GM21717 (cell line): Measurements from ENCODE around the gene POLR3C.
"Not testable (repeated sequence)": the region's sequence is repeated elsewhere in the genome, so short reads cannot be mapped to it uniquely, and the experiment has no call there.

ENCODE experiments used
- ATAC-seq: cut with Tn5 transposase; IDR thresholded peaks from one replicate; pipeline ENCODE4 v1.9.1; 2021; ENCODE audit warnings: mild to moderate bottlenecking, moderate library complexity; ENCODE audit not compliant: unreplicated experiment

POLR3C gene, protein sequence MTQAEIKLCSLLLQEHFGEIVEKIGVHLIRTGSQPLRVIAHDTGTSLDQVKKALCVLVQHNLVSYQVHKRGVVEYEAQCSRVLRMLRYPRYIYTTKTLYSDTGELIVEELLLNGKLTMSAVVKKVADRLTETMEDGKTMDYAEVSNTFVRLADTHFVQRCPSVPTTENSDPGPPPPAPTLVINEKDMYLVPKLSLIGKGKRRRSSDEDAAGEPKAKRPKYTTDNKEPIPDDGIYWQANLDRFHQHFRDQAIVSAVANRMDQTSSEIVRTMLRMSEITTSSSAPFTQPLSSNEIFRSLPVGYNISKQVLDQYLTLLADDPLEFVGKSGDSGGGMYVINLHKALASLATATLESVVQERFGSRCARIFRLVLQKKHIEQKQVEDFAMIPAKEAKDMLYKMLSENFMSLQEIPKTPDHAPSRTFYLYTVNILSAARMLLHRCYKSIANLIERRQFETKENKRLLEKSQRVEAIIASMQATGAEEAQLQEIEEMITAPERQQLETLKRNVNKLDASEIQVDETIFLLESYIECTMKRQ

DNA sequence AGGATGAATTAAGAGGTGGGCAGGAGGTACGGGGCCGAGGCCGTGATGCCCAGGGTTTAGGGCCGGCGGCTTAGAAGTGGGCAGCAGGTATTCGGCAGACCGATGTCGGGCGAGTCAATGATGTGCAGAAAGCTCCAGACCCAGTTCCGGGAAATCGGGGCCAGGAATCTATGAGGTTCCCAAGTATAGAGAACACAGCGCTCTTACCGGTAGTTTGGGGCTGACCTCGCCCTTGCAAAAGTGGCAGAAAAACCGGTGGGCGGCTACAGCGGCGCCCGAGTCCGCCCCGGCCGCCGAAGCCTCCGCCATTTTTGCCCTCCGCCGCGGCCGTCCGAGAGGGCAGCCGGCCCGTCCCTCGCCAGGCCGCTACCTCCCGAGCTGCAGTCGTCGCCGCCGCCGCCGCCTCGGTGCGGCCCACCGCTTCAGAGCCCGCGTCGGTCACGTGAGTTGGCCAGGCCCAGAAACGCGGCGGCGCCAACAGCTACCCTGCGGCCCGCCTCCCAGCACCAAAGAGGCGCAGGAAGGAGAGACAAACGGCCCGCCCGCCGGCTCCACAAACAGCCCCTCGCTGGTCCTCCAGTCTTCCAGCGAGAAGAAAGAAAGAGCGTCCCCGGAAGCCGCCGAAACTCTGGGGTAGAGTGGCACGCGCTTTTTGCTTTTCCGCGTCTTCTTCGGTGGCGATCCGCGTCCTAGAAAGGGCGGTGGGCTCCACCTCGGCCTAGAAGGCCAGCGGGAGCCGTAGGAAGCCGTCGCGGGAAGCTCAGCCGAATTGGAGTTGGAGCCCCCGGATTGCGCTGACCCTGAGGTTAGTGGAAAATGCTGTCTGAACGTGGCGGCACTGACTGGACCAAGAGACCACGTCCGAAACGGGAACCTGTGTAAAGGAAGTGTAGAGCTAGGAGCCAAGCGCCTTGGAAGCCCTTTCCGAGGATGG lies at the start of gene POLR3C, which contains the start of gene RNF115:
POLR3C (plus strand) TSS at position 636 of the 934 bp plus-strand sequence. CDS start 1,577 bp downstream, outside the sequence.
RNF115 (minus strand) TSS at position 531 of the 934 bp plus-strand sequence; CDS start at position 309, 222 bp downstream.
- ATAC-seq, result peak; percentile 78

DNA sequence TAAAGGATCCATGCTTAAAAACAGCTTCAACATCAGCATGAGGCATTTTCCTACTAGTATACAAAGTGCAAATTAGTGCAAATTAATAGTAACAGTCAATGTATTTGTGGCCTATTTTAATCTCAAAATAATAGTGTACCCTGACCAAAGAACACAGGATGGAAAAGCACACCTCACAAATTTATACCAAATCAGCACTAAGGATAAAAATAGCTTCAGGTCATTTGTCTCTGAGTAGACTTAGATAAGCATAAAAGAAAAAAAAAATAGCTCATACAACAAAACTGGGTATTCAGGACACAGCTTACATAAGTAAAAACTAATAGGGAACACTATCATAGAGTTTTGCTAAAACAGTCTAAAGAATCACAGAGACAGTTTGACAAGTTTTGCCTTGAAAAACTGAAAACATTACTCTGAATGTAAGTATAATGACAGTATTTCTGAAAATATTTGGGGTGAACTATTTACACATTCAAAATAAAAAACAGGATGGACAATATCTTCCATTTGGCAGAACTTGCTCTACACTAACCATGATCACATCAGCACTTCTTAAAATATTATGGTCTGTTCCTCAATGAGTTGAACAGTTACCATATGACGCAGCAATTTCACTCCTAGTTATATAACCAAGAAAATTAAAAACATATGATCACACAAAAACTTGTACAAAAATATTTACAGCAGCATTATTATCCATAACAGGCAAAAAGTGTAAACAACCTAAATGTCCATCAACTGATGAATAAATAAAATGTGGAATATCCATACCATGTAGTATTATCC lies 46.4 kb upstream of the POLR3C start:
- ATAC-seq, result no peak

- no peak for ATAC-seq
These were observed 45.9 kb upstream of the POLR3C start for GRCh38 chr1:145778146-145778540.

DNA sequence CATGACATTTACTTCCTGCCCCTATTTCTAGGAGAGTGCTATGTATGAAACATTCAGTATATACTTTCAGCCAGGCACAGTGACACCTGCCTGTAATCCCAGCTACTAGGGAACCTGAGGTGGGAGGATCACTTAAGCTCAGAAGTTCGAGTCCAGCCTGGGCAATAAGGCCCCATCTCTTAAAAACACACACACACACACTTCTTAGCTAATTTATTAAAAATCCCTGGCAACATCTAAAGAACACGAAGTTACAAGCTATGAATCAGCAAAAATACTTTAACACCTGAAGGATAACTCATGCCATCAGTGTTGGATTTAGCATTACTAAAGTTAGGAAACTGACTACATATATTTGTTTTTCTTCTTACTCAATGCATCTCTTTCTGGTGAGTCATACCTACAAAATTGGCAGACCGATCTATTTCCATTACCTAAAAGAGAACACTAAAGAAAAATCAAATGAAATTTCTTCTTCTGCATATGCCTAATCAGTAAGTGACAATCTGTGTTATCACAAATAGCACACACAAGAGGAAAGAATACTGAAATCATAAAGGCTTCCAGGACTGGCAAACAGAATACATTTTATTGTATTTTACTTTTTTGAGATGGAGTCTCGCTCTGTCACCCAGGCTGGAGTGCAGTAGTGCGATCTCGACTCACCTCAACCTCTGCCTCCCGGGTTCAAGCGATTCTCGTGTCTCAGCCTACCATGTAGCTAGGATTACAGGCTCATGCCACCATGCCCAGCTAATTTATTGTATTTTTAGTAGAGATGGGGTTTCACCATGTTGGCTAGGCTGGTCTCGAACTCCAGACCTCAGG lies 41.5 kb upstream of the POLR3C start:
- no peak for ATAC-seq

- ATAC-seq, result no peak
These were observed 39.6 kb upstream of the POLR3C start for GRCh38 chr1:145784409-145784808.

- no peak for ATAC-seq
These were observed 38.5 kb upstream of the POLR3C start for GRCh38 chr1:145785547-145785946.

DNA sequence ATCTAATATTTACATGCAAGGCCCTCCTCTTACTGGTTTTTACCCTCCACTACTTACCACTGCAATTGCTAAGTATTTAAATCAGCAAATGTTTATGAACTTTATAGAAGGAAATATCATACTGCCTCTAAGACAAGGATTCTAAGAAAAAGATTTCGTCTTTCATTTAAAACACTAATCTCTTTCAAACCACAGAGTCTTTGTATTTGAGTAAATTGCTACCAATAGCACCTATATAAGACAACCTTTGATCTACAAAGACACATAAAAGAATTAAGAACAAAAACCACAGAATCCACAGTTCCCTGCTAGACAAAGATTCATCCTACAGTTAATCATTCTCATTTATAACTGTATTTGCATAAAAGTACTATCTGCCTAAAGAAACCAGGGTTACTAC lies 37.7 kb upstream of the POLR3C start:
- no peak for ATAC-seq

DNA sequence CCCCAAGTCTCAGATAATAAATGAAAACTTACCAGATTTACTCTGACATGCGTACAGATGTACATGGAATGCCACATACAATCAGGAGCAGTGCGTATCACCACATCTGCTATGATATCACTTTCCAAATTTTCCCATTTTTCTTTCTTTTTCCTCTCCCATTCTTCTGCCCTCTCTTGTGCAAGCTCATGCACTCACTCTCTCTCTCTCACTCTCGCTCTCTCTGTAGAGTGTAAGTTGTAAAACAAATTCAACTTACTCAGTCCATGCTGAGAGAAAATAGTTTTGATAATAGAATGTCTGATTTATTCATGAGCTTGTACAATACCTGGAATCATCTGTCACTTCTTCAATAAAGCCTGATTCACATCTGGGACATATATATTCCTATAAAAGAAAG lies 35.4 kb upstream of the POLR3C start:
- no peak for ATAC-seq

DNA sequence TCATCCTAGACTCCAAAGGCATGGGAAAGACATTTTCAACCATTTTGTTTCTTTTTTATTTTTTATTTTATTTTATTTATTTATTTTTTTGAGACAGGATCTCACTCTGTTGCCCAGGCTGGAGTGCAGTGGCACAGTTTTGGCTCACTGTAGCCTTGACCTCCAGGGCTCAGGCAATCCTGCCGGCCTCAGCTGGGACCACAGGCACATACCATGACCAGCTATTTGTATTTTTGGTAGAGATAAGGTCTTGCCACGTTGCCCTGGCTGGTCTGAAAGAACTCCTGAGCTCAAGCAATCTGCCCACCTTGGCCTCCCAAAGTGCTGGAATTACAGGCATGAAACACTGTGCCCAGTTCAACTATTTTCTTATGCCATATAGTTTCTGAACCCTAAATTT lies 32.1 kb upstream of the POLR3C start:
- ATAC-seq, result not testable (repeated sequence)

DNA sequence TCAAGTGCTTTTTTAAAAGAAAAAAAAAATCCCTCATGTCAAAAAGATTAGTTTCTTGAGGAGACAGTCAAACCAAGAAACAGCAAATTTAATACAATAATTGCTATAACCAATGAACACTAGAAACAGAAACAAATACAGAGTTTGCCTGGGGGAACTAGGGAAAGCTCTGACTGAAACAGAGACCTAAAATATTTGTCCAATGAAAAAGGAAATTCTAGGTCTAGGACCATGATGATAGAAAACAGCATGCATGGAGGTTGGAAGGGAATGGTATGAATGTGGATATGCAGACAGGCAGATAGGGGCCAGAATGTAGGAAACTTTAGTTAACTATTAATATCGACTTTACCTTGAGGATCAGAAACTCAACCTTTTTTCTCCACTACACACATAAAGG lies 31.5 kb upstream of the POLR3C start:
- ATAC-seq, result no peak

GRCh38 chr1:145795257-145795881 lies 28.6 kb upstream of the POLR3C start:
- no peak for ATAC-seq

GRCh38 chr1:145796753-145797152 lies 27.2 kb upstream of the POLR3C start:
- no peak for ATAC-seq

DNA sequence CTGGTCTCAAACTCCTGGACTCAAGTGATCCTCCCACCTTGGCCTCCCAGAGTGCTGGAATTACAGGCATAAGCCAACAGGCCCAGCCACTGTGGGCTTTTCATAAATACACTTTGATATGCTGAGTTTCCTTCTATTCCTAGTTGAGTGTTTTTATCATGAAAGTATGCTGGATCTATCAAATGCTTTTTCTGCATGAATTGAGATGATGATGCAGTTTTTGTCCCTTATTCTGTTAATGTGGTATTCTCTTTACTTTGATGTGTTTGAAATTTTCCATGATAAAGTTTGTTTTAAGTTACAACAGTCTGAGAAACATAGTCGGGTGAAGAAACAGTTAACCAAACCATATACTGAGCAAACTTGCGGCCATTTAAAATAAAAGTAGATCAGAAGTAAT lies 24.2 kb upstream of the POLR3C start:
- ATAC-seq, result no peak

DNA sequence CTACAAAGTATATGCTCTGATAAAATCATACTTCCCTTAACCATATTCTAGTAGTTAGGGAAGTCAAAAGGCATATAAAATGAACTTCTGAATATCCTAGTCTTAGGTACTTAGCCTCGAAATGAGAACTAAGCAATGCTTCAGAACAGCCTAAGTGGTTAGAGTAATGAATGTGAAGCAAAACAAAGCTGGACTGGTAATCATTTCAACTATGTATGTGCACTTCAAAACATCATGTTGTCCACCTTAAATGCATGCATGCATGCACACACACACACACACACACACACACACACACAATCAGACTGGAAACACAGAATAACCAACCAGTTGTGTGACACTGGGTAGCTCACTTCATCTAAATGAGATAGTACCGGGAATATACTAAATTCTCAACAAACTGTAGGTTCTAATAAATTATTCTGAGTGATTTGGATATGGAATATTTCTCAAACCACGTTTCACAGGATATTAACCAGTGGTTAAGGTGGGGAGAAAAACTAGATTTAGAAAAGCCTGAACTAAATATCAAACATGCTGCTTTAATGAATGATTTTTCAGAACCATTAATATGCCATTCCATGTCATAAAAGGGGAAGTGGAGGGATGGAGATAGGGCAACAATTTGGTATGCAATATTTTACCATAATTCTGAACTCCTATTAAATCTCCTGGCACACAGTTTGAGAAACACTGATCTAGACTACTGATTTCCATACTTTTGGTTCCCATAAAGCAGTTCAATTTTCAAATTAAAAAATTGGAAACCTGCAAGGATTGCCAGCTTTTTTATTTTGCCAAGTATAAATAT lies 19.6 kb upstream of the POLR3C start:
- no peak for ATAC-seq

GRCh38 chr1:145805057-145805456 lies 18.9 kb upstream of the POLR3C start:
- ATAC-seq, result no peak

DNA sequence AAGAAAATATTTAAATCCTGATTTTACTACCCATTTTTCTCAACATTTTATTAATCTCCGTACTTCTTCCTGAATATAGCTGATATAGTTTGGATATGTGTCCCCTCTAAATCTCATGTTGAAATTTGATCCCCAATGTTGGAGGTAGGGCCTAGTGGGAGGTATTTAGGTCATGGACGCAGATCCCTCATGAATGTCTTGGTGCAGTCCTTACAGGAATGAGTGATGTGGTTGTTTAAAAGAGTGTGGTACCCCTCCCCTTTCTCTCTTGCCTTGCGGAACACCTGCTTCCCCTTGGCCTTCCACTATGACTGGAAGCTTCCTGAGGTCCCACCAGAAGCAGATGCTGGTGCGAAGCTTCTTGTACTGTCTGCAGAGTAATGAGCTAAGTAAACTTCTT lies 17.6 kb upstream of the POLR3C start:
- ATAC-seq, result no peak

GRCh38 chr1:145806844-145807243 lies 17.2 kb upstream of the POLR3C start:
- ATAC-seq, result no peak
